AG09319 (cell line): Measurements from ENCODE around the gene SPINK14.

Source experiments
- DNase-seq: peaks from one replicate; pipeline ENCODE4 v3.0.0-alpha.2; 2010; ENCODE audit warnings: low read depth; ENCODE audit errors: extremely low read depth
- TF ChIP-seq, protein P1 (sequence below): IDR thresholded peaks from 2 replicates; pipeline ENCODE4 v1.5.1; 2011; ENCODE audit warnings: low read depth, mild to moderate bottlenecking, inconsistent platforms, low read length, moderate library complexity

SPINK14 gene, protein sequence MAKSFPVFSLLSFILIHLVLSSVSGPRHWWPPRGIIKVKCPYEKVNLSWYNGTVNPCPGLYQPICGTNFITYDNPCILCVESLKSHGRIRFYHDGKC

DNA sequence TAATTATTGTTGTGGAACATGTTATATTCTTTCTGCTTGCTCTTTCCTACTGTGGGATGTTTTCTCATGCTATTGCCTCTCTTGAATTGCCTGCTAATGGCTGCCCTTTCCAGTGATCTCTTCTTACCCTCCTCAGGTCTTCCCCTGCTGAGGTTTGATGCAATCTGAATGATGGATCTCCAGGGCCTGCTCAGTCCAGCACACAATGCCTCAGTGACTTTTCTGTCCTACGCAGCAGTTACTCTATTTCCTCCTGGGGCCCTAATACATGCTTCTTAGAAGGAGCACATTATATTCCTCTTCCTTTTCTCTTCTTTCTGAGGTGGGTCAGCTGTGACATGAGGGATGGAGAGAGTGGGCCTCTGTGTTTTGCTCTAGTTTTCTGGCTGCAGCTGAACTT is at the start of gene SPINK14:
TSS of gene SPINK14 (plus strand) at position 301 of the 400 bp plus-strand sequence. CDS start 1,187 bp downstream, outside the sequence.
- TF ChIP-seq, protein P1, sequence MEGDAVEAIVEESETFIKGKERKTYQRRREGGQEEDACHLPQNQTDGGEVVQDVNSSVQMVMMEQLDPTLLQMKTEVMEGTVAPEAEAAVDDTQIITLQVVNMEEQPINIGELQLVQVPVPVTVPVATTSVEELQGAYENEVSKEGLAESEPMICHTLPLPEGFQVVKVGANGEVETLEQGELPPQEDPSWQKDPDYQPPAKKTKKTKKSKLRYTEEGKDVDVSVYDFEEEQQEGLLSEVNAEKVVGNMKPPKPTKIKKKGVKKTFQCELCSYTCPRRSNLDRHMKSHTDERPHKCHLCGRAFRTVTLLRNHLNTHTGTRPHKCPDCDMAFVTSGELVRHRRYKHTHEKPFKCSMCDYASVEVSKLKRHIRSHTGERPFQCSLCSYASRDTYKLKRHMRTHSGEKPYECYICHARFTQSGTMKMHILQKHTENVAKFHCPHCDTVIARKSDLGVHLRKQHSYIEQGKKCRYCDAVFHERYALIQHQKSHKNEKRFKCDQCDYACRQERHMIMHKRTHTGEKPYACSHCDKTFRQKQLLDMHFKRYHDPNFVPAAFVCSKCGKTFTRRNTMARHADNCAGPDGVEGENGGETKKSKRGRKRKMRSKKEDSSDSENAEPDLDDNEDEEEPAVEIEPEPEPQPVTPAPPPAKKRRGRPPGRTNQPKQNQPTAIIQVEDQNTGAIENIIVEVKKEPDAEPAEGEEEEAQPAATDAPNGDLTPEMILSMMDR = no peak
- DNase-seq = no peak

DNA sequence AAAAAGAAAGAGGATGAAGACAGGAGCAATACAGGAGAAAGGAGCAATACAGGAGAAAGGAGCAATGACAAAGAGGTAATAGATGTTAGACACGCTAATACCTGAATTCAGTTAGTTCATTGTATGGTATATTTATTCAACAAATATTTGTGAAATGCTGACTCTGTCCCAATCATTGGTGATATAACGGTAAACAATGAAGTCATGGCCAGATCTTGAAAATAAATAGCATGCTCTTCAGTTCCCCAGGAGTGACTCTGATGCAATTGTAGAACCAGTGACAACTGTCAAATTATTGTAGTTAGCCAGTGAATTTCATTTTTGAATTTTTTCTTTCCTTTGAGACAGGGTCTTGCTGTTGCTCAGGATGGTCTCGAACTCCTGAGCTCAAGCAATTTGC is 48.0 kb upstream of the SPINK14 start:
- no peak for DNase-seq
- TF ChIP-seq, protein P1 = no peak

DNA sequence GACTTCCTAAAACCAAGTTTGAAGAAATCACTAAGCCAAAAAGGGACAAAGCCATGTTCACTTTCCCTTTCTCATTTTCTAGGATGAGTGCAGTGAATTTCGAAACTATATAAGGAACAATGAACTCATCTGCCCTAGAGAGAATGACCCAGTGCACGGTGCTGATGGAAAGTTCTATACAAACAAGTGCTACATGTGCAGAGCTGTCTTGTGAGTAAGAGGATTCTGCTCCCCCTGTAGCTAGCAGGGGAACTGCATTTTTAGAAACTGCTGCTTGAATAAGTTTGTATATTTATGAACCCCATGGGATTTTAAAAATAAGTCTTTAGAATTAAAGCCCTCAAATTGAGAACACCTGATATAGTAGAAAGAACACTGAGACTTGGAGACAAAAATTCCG is 42.7 kb upstream of the SPINK14 start:
- TF ChIP-seq, protein P1 = no peak
- no peak for DNase-seq

DNA sequence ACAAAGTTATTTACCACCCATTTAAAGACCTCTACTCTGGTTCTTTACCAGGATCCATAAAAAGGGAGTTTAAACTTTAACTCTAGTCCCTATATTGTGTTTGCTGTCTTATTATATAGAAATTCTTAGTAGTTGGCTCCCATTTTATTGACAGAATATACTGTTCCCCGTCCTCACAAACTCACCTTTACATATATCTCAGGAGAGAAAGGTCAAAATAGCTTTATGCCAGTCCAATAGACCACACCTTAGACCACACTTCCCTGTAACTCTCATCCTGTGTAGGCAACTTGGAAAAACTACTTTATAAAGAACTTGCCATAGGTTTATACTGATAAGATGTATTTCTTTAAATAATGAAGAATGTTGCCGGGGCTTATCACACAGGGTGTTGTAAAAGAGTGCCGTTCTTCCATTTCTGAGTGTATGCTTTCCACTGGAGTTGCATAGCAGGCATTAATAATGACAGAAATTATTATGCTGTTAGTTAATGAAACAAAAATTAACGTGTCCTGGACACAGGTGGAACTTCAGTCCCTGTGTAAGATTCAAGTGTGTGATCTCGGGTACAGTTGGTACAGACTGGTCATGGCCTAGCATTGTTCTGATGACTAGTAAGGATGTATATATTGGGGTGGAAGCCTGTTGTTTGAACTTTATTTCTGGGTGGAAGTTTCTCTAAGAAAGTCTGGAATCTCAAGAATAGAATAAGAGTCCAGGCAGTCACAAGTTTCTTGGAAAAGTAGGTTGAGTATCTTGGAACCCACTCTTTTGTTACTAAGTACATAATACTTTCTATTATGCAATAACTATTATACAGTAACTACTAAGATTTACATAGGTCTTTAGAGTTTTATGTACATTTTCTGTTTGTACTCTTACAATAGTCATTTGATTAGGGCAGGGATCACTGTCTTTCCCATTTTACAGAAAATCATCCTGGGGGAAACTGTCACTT is 33.0 kb upstream of the SPINK14 start:
- TF ChIP-seq, protein P1 = no peak
- no peak for DNase-seq

DNA sequence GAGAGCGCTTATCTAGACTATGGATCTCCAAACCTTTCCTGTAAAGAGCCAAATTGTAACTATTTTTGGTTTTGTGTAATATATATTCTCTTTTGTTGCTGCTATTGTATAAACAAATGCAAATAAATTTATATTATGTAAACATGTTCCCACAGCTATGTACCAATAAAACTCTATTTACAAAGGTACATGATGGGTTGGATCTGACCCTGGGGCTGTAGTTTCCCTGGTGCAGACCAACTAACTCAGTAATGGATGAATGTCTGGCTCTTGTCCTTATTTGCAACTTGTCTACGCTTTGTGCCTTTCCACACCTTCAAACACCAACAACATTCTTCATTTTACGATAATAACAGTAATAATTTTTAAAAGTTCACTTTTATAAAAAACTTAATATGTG is 27.5 kb upstream of the SPINK14 start:
- no peak for DNase-seq
- TF ChIP-seq, protein P1 = no peak

DNA sequence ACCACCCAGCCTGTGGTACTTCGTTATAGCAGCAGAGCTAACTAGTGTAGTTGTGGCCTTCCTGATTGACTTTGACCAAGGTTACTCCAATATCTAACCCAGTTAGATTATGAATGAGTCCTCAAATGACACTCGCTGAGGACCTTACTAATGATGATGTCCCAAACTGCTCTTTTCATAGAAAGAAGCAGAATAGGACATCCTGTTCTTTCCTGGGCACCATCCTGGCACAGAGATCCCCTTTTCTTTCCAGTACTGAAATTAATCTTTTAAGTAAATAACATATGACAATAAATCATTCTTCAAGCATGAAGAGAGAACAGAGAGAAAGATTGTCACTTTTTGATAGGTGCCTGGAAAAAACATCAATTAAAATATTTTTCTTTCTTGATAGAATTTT is 26.7 kb upstream of the SPINK14 start:
- TF ChIP-seq, protein P1 = no peak
- DNase-seq = no peak

DNA sequence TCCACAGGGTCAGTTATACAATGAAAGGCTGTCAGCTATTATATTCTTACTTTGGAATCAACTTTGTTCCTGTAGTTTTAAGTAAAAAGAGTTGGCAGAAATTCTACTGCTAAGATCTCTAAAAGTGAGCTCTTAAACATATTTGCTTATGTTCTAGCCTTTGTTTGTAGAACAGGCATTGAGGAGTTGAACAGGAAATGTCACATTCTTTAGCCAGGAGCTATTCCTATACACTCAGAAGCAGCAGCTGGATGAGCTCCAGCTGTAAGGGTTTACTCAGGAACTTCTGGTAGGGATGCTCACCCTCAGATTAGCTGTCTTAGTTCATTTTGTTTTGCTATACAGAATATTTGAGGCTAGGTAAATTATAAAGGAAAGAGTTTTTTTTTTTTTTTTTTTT is 22.4 kb upstream of the SPINK14 start:
- no peak for DNase-seq
- TF ChIP-seq, protein P1 = no peak
